Measurements from ENCODE around the gene EPGN.

DNA sequence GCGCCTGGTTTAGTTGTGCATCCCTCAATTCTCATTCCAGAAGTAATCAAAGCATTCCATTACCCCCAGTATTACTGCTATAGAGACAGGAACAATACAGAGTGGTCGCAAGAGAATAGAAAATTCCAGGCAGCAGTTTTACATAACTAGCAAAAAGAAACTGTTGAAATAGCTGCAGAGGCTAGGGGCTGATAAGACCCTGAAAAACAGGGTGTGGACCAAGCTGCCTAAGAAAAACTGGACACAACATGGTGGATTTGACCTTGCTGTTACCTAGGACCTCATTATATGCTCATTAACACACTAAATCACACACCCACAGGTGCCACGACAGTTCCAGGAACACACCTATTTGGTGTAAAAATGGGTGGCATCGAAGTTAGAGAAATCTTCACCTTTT, 15.4 kb downstream of the EPGN start:
- TF ChIP-seq CEBPB (IDR thresholded peaks at IDR 0.05; ENCODE audit: borderline replicate concordance, low read depth, low read length), result no peak
- no peak for TF ChIP-seq POLR2A (IDR thresholded peaks at IDR 0.05; ENCODE audit: insufficient read depth in 1 of 2, low read depth in 2 of 2, low read length in 2 of 2)
- TF ChIP-seq SAFB2 (CRISPR knock-in tag; IDR thresholded peaks at IDR 0.05; ENCODE audit: borderline replicate concordance, low read depth), result no peak
- no peak for TF ChIP-seq YY1 (IDR thresholded peaks at IDR 0.05; ENCODE audit: insufficient read depth, insufficient replicate concordance, low read depth, low read length)
- TF ChIP-seq MEIS1 (CRISPR knock-in tag; IDR thresholded peaks at IDR 0.05; ENCODE audit: borderline replicate concordance), result no peak
